HG03280 (cell line): Measurements from ENCODE around the gene CFAP100.

ENCODE experiments used
- ATAC-seq: cut with Tn5 transposase; IDR thresholded peaks from one replicate; pipeline ENCODE4 v1.9.1; 2021; ENCODE audit warnings: mild to moderate bottlenecking, moderate library complexity; ENCODE audit not compliant: unreplicated experiment

Gene CFAP100

GRCh38 chr3:126399351-126399735 is 4.6 kb downstream of the CFAP100 start:
- no peak for ATAC-seq

DNA sequence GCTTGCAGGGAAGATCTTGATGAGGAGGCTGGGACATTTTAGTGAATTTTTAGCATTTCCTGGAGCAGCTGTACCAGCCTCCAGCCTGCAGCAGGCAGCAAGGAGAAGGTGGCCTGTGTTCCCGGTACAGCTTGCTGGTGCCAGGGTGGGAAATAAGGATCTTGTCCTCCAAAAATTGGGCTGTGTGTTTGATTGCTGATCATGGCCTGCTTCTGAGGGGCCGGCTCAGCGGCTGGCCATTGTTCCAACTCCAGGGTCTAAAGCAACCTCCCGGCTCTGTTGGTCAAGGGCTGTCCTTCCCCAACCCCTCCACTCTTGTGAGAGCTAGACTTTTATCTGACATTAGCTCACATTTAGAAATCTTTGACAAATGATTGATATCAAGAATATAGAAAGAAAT is 5.0 kb downstream of the CFAP100 start:
- ATAC-seq, result no peak

GRCh38 chr3:126401611-126402160 is 7.0 kb downstream of the CFAP100 start:
- no peak for ATAC-seq

DNA sequence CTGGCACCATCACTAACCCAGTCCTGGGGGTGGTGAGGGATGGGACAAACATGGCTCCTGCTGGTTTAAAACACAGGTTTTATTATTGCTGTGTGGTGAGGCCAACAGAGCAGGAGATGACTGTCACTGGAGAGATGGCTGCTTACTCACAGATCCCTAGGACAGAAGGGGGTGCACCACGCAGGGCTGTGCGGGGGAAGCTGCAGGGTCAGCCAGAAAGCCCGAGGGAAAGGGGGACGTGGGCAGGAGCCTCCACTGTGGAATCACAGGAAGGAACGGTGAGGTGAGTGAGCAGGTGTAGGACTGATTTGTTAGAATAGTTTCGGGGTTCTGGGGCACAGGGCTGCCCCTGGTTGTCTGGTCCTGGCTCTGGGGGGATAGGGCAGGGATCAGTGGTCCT is 7.5 kb downstream of the CFAP100 start:
- ATAC-seq, result no peak

GRCh38 chr3:126402666-126403302 is 8.1 kb downstream of the CFAP100 start:
- ATAC-seq, result no peak

- no peak for ATAC-seq
Observed at GRCh38 chr3:126406389-126407296, 11.9 kb downstream of the CFAP100 start.

DNA sequence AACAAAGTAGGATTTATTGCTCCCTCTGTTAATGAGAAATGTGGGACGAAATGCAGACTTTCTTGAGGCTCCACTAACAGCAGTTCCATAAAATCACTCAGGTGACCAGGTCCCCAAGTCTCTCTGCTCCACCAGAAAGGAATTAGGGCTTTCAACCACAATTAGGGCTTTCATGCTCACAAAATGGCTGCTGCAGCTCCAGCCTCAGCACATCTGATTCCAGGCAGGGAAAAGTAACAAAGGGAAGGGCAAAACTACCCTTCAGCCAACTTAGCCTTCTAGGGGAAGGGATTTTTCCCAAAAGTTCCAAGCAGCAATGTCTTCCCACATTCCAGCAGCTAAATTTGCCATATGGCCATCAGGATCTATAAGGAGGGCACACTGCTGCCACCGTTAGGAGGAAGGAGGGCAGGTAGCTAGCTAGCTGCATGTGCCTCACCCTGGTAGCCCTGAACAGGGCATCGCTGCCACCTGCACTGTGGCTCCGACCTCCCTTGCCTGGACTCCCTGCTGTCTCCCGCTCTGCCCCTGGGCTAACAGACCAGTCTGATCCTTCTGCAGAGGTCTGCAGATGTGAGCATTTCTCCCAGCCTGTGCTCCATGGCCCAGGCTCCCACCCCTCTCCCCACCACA is 12.8 kb downstream of the CFAP100 start:
- ATAC-seq, result no peak

- ATAC-seq, result no peak
Observed at GRCh38 chr3:126408099-126408498, 13.4 kb downstream of the CFAP100 start.

GRCh38 chr3:126412841-126413692 is 18.4 kb downstream of the CFAP100 start:
- ATAC-seq, result no peak

DNA sequence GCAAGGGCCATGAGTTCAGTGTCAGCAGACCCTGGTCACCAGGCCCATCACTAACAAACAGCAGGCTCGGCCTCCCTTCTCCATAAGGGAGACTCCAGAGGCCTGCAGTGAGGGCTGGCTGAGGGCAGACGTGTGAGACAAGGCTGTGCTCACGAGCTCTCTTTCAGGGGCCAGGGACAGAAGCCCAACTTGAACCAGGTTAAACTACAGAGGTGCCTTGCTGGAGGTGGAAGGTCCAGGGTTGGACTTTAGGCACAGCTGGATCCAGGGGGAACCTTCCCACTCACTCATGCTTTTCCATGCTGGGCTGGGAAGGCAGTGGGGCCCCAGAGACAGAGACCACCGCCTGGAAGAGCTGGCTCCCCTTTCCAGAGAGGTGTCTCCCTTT is 19.0 kb downstream of the CFAP100 start:
- ATAC-seq, result no peak

DNA sequence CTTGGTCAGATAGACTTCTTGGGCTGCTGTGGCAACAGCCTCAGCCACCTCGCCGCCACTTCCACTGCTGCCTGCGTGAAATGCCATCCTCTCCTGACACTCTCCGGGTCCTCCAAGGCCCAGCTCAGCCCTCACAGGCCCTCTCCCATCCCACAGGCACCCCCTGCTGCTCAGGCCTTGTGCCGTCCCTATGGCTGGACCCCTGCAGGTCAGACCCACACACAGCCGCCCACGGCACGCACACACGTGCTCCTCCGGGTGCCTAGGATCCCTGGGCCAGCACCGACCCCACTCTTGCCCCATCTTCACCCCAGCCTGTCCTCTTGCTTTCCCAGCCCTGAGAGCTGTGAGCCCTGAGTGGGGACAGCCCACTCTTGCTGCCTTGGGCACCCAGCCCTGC is 19.7 kb downstream of the CFAP100 start:
- no peak for ATAC-seq

DNA sequence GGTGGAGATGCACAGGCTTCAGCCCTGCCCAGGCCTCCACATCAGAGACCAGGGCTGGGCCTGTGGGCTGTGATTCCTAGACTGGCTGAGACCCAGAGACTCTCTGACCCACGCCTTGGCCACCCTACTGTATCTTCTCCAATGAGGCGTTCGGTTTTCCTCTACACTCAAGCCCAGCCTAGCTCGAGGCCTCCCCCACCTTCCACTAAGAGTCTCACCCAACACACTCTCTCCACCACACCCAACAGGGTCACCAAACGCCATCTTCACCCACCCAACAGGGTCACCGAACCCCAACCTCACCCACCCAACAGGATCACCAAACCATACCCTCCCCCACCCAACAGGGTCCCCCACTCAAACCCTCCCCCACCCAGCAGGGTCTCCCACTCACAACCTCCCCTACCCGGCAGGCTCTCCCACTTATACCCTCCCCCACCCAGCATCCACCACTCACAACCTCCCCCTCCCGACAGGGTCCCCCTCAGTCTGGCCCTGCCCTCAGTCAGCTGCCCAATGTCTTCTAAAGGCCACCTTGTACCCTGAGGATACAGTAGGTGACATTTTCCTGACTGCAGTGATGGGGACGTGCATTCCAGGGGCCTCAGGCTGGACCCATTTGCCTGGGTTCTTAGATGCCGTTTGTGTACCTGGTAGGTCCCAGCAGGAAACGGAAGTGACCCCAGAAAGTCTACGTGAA is 20.4 kb downstream of the CFAP100 start:
- ATAC-seq, result no peak

GRCh38 chr3:126415661-126416591 is 21.2 kb downstream of the CFAP100 start:
- no peak for ATAC-seq

- ATAC-seq, result no peak
Observed at GRCh38 chr3:126416943-126417342, 22.2 kb downstream of the CFAP100 start.

DNA sequence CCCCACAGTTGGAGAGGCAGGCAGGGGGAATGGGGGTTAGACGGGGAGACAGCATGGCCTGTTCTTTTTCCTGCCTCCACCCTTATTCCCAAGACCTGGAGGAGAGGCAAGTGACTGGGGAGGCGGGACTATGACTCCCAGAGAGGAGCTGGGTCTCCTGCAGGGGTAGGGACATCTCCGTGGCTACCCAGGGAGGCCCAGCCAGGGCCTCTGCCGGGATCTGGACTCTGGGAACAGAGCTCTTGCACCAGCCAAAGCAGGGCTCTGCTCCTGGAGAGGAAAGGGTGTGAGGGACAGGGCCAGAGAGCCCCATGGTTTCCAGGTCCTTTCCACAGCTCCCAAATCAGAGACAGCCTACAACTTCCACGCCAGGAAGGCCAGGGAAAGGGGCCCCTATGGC is 22.8 kb downstream of the CFAP100 start:
- ATAC-seq, result no peak

DNA sequence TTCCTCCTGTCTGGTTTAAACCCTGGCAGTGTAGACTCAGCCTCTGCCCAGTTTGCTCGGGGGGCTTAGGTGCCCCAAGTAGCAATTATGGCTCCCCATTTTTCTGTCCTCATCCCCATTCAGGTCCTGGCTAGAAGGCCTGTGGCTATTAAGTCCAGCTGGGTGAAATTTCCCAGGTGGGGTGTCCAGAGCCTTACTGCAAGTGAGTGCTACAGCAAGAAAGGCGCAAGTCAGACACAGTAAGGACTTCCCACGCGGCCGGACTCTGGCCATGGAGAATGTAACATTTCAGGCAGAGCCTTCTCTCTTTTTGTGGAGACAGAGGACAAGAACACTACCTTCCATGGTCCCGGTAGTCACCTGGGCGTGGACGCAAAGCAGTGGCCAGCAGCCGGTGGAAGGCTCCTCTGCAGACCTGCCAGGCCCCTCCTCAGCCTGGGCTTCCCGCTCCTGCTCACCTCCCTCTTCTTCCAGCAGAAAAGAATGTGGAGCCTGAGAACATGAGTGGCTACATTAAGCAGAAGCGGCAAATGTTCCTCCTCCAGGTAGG is 23.3 kb downstream of the CFAP100 start:
- no peak for ATAC-seq

DNA sequence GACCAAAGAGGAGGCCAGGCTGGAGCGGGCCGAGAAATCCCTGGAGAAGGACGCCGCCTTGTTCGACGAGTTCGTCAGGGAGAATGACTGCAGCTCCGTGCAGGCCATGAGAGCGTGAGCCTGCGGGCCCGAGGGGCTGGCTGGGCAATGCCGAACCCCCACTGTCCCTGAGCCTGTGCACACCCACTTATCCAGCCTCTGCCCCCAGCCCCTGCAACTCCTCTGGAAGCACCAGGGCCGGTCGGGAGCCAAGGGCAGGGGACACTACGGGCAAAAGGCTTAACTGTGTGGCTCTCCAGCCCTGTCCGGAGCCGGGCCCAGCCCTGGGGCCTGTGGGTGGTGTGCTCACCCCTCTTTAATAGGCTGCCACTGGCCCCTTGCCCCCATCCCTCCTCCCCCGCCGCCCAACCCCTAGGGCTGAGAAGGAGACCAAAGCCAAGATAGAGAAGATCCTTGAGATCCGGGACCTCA is 24.0 kb downstream of the CFAP100 start:
- ATAC-seq, result no peak

- ATAC-seq, result no peak
Observed at GRCh38 chr3:126419151-126419703, 24.5 kb downstream of the CFAP100 start.
